HG03103 (cell line): ENCODE measurements around the gene ERP27.

Experiments used
- ATAC-seq: cut with Tn5 transposase; IDR thresholded peaks from one replicate; pipeline ENCODE4 v1.9.1; 2021; ENCODE audit warnings: low read depth; ENCODE audit not compliant: unreplicated experiment

ERP27 gene

DNA sequence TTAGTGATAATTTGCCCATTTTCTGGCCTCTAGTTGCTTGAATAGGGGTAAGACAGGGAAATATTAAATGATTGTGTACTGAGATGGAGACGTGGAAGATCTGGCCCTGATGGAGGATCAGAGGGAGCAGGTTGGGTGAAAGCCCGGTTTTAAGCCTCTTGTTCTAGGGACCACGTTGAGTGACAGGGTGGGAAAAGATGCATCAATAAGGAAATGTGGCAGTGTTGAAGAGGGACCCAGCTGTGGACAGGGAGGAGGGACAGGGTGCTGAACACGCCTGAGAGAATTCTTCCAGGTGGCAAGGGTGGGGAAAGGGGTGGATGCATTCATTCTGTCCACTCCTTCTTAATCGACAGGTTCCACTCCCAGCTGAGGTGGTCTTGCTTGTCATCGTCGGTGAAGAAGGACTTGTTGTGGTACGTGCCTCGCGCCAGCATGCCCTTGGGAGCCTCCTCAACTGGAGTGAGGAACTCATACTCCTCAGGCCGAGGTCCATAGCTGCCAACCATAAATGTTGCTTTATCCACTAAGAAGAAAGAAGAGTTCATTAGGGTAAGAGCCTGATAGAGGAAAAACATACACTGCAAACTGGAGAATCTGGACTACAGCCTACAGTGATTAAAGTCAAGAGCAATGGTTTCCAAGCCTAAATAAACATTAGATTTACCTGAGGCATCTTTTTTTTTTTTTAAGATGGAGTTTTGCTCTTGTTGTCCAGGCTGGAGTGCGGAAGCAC is 4.0 kb upstream of the ERP27 start:
- no peak for ATAC-seq

DNA sequence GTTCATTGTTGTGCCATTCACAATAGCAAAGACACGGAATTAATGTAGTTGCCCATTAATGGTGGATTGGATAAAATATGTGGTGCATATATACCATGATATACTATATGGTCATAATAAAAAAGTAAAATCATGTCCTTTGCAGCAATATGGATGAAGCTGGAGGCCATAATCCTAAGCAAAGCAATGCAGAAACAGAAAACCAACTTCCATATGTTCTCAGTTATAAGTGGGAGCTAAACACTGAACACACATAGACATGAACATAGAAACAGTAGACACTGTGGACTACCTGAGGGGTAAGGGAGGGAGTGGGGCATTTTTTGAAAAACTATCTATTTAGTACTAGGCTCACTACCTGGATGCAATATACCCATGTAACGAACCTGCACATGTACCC is 3.0 kb upstream of the ERP27 start:
- no peak for ATAC-seq

DNA sequence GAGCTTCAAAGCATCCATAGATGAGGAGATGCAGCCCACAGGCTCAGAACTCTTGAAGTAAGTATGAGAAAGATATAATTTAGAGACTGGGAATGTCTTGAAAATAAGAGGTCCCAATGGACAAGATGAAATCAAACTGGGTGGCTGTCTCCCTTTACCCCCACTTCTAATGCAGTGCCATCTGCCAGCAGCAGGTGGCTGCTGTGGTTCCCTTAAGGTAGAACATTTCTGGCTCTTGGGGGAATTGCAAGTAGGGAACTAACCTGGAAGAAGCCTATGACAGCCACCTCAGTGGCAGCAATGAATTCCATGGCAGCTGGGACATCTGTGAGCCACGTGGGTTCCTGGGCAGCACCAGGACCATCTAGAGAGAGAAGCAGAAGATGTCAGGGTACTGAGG is 648 bp downstream of the ERP27 start:
- ATAC-seq, result no peak

DNA sequence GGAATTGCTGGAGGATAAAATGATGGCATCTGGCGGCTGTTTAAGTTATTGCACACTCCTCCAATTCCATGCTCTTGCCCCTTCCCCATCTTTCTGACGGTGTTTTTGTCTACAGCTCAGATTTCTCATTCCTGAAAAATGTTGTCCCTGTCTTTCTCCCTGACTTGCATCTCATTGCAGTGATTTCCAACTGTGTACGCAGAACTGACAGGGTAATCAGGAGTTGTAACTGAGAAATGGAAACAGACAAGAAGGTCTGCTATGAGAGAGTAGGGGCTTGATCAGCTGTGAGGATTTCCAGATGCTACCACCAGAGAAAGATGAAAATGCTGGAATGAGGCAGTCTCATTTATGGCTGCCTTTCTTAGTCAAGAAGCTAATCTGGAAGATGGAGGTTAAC is 1.3 kb downstream of the ERP27 start:
- ATAC-seq, result no peak

GRCh38 chr12:14936224-14936861 is 2.0 kb downstream of the ERP27 start:
- no peak for ATAC-seq

- no peak for ATAC-seq
Measured at GRCh38 chr12:14935031-14935430, 3.3 kb downstream of the ERP27 start.

DNA sequence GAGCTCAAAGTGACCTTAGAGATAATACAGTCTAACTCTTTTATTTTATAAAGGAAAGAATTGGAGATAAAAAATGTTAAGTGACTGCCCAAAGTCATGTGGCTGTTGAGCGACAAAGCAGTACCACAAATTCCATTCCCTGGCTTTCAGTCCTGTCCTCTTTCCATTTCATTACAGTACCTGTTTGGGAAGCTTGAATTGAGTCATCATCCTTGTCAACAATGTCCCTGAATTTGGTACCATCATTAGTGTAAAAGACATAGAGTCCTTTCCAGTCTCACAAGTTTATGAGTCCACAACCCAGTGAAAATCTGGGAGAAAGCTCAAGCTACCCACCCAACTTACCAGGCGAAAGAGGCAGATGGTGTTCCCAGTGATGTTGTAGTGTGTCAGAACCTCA is 3.8 kb downstream of the ERP27 start:
- no peak for ATAC-seq

- ATAC-seq, result no peak
Measured at GRCh38 chr12:14931791-14932560, 6.4 kb downstream of the ERP27 start.

GRCh38 chr12:14931359-14931758 is 7.0 kb downstream of the ERP27 start:
- no peak for ATAC-seq

DNA sequence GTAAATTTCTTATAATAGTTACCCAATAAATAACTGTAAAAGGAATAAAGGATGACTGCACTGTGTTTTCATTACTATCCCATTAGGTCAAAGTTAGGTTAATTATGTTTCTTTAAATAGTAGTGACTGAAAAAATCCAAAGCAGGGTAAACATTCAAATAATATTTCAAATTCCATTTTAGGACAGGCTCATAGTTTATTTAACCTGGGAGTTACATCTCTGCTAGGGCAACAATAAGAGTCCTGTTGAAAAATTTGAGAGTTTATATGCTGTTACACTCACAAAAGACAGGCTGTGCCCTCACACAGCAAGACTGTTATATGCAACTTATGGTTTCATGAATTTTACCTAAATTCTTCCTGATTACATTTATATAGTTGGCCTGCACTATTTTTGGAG is 8.0 kb downstream of the ERP27 start:
- ATAC-seq, result no peak

DNA sequence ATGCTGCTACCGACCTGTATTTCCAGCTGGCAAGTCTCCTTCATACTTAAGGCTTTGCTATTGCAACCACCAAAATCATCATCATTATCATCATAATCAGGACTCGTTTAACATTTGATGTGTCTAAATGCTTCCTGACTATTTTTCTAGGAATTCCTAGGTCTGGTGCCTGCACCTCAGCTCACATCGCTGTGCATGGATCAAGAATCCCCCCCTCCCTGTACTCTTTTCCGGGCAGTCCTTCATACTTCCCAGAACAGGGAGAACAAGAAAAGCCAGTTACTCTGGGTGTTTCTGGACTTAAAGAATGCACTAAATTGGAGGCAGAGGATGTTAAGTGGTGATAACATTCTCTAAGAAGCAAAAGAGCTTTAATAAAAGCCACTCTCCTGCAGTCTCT is 9.4 kb downstream of the ERP27 start:
- ATAC-seq, result no peak

DNA sequence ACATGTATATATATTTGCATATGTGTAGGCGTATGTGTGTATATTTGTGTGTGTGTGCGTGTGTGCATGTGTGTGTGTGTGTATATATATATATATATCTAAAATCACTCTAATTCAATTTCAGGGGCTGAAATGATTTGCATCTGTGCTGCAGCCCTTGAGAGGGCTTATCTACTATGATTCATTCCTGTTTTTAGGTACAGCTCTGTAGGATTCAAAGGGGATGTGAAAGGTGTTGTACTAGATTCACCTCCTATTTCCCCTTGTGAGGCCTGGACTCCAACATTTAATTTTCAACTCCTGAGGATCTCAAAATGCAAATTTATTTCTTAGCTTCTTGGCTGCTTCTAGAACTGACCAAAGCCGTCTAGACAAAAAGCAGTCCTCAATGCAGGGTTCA is 11.1 kb downstream of the ERP27 start:
- ATAC-seq, result no peak

DNA sequence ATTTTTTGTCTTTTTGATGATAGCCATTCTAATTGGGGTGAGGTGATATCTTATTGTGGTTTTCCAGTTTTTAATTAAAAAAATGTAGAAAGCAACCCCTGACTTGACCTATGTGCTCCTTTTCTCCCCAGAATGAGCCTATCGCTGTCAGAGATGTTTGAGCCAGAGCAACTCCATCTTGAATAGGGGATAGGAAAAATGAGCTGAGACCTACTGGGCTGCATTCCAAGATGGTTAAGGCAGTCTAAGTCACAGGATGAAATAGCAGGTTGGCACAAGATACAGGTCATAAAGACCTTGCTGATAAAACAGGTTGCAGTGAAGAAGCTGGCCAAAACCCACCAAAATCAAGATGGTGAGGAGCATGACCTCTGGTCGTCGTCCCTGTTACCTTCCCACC is 13.8 kb downstream of the ERP27 start:
- no peak for ATAC-seq

DNA sequence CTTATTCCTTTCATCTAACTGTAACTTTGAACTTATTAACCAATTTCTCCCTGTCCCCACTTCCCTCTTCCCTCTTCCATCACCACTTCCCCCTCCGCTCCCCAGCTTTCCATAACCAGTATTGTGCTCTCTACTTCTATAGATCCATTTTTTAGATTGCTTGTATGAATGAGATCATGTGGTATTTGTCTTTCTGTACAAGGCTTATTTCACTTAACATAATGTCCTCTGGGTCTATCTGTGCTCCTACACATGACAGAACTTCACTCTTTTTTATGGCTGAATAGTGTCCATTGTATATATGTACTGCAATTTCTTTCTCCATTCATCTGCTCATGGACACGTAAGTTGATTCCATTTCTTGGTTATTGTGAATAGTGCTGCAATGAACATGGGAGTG is 14.4 kb downstream of the ERP27 start:
- ATAC-seq, result no peak

DNA sequence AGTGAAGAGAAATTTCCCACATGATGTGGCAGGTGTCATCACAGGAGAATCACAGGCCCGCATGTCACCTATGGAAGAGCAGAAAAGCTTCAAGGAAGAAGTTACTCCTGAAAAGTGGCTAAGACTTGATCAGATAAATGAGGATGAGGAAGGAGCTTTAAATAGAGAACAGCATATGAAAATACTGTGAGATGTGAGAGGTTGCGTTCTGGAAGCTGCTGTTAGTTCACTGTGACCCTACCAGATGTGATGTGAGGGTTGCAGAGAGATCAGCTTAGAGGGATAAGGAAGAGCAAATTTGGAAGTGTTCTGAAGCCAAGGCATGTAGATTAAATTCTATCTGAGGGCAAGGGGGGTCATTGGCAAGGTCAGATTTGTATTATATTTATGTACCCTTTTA is 17.1 kb downstream of the ERP27 start:
- ATAC-seq, result peak; percentile 58

DNA sequence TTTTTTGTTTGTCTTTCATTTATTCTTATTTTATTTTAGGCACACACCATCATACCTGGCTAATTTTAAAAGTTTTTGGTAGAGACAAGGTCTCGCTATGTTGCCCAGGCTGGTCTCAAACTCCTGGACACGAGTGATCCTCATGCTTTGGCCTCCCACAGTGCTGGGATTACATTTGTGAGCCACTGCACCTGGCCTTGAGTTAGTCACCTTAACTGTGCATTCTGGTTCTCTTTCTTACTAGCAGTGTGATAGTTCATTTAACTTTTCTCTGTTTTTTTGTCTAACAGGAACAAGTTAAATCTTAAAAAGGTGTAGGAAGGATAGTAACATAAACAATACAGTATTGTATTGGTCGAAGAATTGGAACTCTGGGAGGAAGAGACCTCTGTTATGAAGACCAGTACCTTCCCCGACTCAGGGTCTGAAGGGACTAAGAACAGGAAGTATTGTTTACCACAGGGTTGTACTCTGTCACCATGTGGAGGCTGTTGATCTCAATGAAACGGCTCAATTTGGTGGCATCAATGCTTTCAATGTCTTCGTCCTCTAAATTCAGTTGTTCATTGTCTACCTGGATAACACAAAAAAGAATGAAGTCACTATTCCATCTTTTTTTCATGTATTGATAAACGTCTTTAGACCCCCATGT is 17.7 kb downstream of the ERP27 start:
- peak; percentile 86 for ATAC-seq

DNA sequence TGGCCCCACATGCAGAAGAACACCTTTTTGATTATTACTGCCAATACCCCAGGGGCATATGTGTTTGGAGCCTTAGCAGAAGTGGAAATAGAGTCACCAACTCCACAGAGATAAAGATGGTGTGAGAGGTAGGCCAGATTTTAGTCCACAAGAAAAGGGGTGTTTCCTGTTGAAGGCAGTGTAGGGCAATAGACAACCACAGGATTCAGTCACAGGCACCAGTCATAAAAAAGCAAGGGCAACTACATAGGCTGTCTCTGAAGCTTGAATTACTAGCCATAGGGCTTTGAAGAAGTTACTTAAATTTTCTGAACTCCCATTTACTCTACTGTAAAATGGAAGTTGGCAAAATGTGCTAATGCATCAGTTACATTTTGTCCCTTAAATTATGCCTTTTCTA is 18.9 kb downstream of the ERP27 start:
- ATAC-seq, result no peak

DNA sequence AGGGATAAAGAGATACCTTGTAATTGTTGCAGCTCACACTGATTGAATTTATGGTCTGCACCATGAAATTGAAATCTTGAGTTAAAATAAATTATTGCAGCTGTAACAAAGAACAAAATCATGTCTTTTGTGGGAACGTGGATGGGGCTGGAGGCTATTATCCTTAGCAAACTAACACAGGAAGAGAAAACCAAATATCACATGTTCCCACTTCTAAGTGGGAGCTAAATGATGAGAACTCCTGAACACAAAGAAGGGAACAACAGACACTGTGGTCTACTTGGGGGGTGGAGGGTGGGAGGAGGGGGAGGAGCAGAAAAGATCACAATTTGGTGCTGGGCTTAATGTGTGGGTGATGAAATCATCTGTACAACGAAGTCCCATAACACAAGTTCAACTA is 22.6 kb downstream of the ERP27 start:
- ATAC-seq, result no peak

- ATAC-seq, result no peak
Measured at GRCh38 chr12:14913381-14913781, 25.0 kb downstream of the ERP27 start.

GRCh38 chr12:14911131-14911530 is 27.2 kb downstream of the ERP27 start:
- no peak for ATAC-seq
